NOMO-1 (cell line): ENCODE measurements around the gene RBM20.
"Not testable (repeated sequence)": the region's sequence is repeated elsewhere in the genome, so short reads cannot be mapped to it uniquely, and the experiment has no call there.

Experiments
- DNase-seq, 2 experiments: peaks; one replicate each; lab custom pipeline; 2025; ENCODE audit not compliant: unreplicated experiment in 2 of 2; lab: John Stamatoyannopoulos, UW

Gene RBM20

DNA sequence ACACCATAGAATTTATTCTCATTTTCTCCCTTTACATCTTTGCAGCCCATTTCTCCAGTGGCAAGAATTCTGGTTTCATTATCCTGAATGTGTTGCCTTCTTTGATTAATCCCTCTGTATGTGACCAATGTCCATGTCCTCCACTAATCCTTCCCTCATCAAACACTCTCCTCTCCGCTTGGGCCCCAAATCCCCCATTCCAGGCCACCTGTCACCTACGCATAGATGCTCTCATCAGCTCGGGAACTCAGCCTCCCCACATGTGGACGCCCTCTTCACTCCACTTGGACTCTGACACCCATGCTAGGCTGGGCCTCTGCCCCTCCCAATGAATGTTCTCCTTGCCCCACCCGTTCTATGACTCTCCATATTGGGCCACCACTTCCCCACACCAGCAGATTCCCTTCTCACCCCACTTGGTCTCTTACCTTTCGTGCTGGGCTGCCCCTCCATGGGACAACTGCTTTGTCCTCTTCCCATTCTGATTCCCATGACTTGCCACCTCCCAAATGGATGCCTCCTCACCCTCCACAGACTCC is 18.7 kb upstream of the RBM20 start:
- no peak for DNase-seq

DNA sequence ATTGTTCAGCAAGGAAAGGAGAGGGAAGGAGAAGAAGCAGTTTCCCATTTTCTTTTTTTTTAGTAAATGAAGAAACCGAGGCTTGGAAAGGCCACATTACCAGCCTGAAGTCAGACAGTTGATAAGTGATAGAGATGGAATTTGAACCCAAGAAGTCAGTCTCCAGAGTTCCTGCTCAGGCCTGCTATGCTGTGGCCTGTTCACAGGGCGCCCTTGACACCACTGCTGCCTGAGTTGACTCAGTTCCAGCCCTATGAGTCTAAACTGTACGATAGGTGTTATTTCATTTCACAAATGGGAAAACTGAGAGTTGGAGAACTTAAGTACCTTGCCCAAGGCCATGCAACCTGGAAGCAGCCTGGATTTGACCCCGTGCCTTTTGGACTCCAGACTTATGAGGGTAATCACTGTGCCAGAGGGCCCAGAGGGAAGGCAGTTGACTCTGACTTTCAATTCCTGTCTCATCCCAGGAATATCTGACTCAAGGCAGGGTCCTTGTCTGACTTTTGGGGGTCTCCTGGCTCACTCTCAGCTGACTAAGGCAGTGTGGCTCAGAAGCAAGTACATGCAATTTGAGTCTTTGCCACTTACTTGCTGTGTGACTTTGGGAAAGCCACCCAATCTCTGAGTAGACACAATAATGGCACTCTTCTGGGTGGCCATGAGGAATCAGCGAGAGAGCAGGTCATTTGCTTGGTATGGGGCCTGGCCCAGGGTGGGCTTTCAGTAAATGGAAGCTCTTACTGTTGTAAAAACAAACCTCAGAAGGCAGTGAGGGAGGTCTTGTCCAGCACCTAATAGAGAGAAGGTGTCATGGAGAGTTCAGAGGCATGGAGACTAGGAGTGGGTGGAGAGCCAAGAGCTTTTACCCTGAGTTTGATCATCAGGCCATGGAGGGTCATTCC is 17.9 kb upstream of the RBM20 start:
- no peak for DNase-seq

DNA sequence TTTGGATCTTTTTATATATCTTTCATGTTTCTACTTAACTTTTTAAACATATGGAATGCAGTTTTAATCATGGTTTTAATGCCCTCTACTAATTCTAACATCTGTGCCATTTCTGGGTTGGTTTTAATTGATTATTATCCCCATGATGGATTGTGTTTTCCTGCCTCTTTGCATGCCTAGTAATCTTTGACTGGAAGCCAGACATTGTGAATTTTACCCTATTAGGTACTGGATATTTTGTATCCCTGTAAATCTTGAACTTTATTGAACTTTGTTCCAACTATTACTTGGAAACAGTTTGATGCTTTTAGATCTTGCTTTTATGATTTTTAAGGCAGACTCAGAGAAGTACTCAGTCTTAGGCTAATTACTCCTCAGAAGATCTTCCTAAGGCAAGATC is 16.0 kb upstream of the RBM20 start:
- DNase-seq = no peak

DNA sequence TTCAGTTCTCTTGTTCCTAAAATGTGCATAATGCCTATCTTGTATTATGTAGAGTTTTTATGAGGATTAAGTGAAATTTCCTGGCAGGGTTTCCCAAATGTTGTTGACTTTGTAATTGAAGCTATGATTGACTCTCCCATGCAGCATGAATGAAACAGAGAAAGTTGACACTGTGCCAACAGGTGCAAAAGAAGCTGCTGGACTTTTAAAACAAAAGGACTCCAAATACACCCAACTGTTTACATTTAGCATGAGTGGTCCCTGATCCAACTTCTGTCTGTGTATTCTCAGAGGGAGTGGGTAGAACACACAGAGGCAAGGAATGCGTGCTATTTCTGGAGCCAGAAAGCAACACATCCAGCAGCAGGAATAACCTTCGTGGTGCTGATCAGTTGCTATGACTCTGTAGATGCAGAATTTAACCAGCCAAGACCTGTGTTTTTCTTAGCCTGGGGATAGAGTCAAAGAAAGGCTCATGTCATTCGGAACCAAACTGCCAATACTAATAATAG is 14.4 kb upstream of the RBM20 start:
- DNase-seq = no peak

DNA sequence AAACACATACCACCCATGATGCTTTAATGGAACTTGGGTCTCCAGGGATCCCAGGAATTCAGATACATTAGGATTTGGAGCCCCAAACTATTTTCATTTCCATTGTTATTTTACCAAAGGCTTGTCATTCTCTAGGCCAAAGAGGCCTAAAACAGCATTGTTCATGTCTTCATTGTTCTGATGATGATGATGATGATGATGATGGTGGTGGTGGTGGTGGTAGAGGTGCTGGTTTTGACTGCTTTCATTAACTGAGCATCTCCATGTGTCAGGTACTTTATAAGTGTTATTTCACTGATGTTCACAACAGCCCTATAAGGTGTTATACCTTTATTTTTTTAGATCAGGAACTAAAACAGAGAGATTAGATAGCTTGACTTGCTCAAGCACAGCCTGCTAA is 12.2 kb upstream of the RBM20 start:
- no peak for DNase-seq

DNA sequence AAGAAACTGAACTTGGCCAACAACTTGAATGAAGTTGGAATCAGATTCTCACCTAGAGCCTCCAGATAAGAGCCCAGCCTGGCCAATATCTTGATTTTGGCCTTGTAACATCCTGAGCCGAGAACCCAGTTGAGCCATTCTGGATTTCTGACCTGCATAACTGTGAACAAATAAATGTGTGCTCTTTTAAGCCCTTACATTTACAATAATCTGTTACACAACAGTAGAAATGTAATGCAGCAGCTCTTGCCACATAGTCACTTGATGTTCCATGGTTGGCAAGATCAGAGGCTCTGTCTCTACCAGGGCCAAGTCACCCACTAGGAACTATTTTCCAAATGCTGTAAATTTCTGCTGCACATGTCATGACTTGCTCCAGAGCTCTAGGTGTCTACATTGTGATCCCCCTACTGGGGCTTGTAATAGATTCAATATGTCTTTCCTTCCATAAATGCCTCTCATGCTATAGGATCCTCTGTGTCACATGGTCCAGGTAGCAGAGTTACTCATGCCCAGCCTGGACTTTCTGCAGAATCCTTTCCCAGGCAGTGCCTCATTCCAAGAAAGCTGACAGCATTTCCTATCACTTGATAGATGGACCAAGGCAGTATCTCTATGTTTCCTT is 11.4 kb upstream of the RBM20 start:
- no peak for DNase-seq

- DNase-seq = no peak
Observed at GRCh38 chr10:110634527-110635209, 9.5 kb upstream of the RBM20 start.

DNA sequence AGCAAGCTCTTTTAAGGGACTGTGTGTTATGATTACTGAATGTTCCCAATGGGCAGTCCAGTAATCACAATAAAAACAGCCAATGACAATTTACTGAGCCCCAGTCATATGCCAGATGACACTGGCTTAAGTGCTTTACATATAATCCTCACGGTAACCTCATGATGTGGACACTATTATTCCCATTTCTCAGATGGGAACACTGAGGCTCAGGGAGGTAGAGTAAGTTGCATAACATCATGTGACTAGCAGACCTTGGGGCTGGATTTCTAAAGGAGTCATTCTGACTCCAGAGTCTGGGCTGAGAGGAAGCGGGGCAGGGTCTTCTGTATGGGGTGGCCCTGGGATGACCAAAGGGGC is 7.6 kb upstream of the RBM20 start:
- DNase-seq = no peak

GRCh38 chr10:110636932-110637557 is 7.1 kb upstream of the RBM20 start:
- DNase-seq = no peak

DNA sequence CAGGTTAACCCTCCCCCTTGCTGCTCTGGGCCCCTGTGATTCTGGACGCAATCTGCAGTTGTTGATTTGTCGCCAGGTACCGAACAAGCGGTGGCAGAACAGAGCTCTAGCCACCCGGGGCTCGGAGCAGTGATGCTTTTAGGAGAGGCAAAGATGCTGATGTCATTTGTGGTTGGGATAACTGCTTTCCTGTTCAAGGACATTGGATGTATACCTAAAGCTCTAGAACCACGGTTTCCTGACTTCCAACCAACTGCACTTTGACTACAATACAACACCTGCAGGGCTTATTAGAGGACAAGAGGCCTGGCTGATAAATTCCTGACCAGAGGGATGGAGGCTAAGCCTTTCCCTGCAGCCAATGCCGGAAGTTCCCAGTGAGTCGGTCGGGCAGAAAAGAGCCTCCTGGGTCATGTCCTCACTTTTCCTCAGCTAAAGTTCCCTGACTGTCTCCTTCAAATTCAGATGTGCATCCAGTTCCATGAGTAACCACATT is 6.5 kb upstream of the RBM20 start:
- no peak for DNase-seq

GRCh38 chr10:110638319-110638718 is 5.8 kb upstream of the RBM20 start:
- DNase-seq = no peak

GRCh38 chr10:110639046-110639445 is 5.1 kb upstream of the RBM20 start:
- not testable (repeated sequence) for DNase-seq

DNA sequence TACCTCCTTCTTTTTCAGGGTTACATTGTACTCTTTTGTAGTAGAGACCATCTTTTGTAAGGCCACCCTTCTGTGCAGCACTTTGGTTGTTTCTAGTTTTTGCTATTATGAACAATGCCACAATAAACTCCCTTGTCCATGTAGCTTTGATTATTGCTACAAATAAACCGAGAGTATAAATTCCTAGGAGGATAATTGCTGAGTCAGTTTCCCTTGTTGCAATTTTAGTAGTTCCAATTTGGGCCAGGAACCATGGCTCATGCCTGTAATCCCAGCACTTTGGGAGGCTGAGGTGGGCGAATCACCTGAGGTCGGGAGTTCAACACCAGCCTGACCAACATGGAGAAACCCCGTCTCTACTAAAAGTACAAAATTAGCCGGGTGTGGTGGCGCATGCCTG is 4.3 kb upstream of the RBM20 start:
- not testable (repeated sequence) for DNase-seq

- no peak for DNase-seq
Observed at GRCh38 chr10:110641256-110641655, 2.9 kb upstream of the RBM20 start.

GRCh38 chr10:110642204-110643034 is 1.7 kb upstream of the RBM20 start:
- no peak for DNase-seq

GRCh38 chr10:110643035-110643652 is 992 bp upstream of the RBM20 start:
- no peak for DNase-seq

DNA sequence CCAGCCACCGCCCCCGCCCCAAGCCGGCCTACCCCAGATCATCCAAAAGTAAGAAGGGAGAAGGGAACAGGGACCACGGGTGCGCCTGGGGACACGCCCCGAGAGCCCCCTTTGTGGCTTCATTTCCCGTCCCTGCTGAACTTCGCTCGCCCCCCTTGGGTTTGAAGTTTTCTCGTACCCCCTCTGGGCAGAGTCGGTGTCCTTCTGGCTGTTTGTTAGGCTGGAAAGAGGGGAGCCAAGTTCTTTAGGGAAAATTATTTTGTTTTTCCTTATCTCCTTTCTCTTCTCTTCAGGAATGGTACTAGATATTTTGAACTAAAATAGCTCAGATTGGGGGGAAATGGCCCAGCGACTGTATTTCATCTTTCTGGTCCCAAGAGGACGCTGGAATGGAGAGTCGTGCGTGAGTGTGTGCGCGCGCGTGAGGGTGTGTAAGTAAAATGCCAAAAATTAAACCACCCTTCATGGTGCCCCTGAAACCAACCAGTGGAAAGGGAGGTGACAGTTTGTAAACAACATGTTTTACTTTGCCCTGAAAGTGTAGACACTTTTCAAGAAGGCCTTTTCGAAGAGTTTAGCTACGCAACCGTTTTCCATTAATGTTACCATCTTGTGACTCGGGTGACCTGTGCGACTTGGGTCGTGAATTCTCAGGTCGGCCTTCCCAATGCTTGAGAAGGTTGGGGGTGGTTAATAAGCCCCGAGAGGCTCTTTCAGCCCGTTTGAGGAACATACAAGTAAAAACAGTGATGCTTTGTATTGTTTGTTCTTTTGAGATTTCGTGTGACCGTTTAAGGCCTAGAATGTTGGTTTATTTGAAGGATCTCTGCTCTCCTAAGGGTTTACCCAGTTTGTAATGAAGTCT is 694 bp downstream of the RBM20 start:
- DNase-seq = no peak

DNA sequence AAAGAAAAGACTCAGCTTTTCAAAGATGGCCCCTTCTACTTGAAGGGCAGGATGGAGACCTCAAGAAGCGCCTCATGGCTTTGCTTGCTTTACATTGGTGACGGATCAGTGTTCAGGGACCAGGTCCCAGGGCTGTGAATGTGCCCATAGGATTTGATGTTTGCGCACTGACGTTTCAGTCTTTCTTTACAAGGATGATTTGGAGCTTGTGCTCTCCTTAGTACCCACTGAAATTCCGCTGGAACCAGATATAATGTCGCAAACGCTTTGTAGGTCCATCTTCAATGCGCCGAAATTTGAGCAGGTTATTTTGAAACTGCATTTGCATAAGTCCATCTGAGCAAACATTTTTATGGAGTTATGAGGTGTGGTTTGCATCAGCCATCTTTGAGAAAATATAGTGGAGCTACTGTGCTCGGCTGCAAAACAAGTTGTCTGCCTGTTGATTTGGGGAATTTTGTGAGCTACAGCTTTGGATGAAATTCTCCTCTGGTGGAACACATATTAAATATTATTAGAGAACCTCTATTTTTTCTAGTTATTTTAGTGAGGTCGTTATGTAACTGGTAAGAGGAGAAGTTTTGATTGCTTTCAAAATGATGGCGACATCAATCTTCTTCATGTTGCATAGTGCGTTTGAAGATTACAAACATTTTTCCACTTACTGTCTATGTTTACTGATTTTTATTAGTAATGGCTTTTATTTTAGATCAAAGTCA is 2.4 kb downstream of the RBM20 start:
- no peak for DNase-seq
